ENCODE results near the gene PODN. TPM values are rescaled to one million over a fixed set of nuclear protein-coding genes. Genes with fewer than 3 reads are reported as not detected.

Gene PODN
- total RNA-seq, 1 experiment from 2014 or later: not detected

DNA sequence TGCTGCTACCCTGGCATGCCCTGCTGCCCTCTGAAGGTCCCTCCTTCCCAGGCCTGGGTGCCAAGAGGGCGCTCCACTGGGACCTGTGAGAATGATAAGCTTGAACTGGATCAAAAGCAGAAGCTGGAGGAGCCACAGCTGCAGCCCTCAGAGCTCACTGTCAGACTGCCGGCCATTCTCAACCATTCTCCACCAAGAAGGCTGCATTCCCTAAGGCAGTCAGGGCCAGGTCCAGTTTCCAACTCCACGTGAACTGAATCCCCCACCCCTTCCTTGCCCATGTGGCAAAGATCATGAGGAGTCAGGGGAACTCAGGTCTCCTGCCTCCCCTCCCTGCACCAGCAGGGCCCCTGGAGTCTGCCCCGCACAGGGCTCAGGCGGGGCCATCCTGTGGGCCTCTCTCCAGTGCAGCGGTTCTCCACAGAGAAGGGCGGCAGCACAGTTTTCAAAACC lies 61.0 kb downstream of the PODN start:
- no peaks in the 10 kb centered on the region for H3K36me3 Mint-ChIP-seq (ENCODE audit: insufficient read depth, unreplicated experiment)
- no peaks in the 10 kb centered on the region for H3K27me3 ChIP-seq (replicated peaks; ENCODE audit: control insufficient read depth, insufficient read depth, low read length)
- no peaks in the 10 kb centered on the region for H3K4me1 Mint-ChIP-seq (ENCODE audit: low read depth, unreplicated experiment)
- no TSS peak for BruUV-seq (replicated peaks)
- H3K27me3 Mint-ChIP-seq (ENCODE audit: insufficient read depth, unreplicated experiment): no peaks in the 10 kb centered on the region
- TF ChIP-seq, protein P1, sequence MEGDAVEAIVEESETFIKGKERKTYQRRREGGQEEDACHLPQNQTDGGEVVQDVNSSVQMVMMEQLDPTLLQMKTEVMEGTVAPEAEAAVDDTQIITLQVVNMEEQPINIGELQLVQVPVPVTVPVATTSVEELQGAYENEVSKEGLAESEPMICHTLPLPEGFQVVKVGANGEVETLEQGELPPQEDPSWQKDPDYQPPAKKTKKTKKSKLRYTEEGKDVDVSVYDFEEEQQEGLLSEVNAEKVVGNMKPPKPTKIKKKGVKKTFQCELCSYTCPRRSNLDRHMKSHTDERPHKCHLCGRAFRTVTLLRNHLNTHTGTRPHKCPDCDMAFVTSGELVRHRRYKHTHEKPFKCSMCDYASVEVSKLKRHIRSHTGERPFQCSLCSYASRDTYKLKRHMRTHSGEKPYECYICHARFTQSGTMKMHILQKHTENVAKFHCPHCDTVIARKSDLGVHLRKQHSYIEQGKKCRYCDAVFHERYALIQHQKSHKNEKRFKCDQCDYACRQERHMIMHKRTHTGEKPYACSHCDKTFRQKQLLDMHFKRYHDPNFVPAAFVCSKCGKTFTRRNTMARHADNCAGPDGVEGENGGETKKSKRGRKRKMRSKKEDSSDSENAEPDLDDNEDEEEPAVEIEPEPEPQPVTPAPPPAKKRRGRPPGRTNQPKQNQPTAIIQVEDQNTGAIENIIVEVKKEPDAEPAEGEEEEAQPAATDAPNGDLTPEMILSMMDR (IDR thresholded peaks at IDR 0.05; ENCODE audit: insufficient read depth in 1 of 2, low read depth in 1 of 2, low read length in 1 of 2, severe bottlenecking in 1 of 2, unreplicated experiment in 1 of 2): no peak
- intact Hi-C loops (cut with micrococcal nuclease; ENCODE audit: unreplicated experiment): loop anchor here (5.0 kb wide), 1 partner anchor 59 kb away; no protein-coding TSS in a partner anchor
- no peak overlapping the region for H3K4me3 ChIP-seq (ENCODE audit: low read depth, low read length)
- no peaks in the 10 kb centered on the region for H3K9me3 ChIP-seq
- no peaks in the 10 kb centered on the region for H3K36me3 ChIP-seq (ENCODE audit: control insufficient read depth, insufficient read depth, low read length)
- no peaks in the 10 kb centered on the region for H3K9me3 Mint-ChIP-seq (ENCODE audit: unreplicated experiment)
- no peak overlapping the region for H3K4me3 Mint-ChIP-seq (ENCODE audit: unreplicated experiment)
- POLR2A ChIA-PET: no interaction called here
- peaks cover 15% of the 10 kb centered on the region for H3K4me1 ChIP-seq
- no peak for DNase-seq
- H3K27ac Mint-ChIP-seq (ENCODE audit: unreplicated experiment): no peak overlapping the region
- CTCF ChIA-PET: no interaction called here

DNA sequence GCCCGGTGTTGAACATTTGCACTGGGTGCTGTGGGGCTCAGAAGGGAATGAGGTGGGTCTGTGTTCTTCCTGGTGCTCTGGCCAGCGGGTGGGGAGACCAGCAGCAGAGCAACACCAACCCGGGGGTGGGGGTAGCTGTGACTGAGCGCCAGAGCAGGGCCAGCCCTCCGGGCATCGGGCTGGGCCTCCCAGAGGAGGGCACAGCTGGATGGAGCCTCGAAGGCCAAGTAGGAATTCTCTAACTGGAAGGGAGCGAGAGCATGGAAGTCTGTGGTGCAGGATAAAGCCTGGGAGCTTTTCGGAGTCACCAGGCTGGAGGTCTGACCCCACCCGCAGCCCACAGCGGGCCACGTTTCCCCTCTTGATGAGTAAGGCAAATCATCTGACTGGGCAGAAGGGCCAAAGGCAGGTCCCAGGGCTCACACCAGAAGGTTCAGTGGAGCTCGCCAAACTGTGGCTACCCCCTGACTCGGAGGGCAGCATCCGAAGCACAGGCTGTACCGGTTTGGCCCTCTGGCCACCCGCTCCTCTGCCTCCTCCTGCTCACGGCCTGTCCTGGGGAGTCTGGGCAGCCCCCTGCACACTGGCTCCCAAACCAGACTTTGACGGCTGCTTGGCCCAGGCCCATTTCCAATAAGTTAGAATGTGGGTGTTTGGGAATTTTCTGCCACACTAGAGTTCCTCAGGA lies 61.6 kb downstream of the PODN start:
- BruUV-seq (replicated peaks): no TSS peak
- no peaks in the 10 kb centered on the region for H3K36me3 ChIP-seq (ENCODE audit: control insufficient read depth, insufficient read depth, low read length)
- H3K4me1 ChIP-seq: peaks cover 13% of the 10 kb centered on the region
- Mint-ChIP-seq H3K36me3 (ENCODE audit: insufficient read depth, unreplicated experiment) (no peaks in the 10 kb centered on the region), H3K27me3 (ENCODE audit: insufficient read depth, unreplicated experiment) (no peaks in the 10 kb centered on the region), H3K27ac (ENCODE audit: unreplicated experiment) (no peak overlapping the region), H3K9me3 (ENCODE audit: unreplicated experiment) (no peaks in the 10 kb centered on the region), H3K4me3 (ENCODE audit: unreplicated experiment) (no peak overlapping the region), H3K4me1 (ENCODE audit: low read depth, unreplicated experiment) (no peaks in the 10 kb centered on the region)
- no peak overlapping the region for H3K4me3 ChIP-seq (ENCODE audit: low read depth, low read length)
- CTCF ChIA-PET: no interaction called here
- no peak for DNase-seq
- intact Hi-C loops (cut with micrococcal nuclease; ENCODE audit: unreplicated experiment): loop anchor here (5.0 kb wide), 1 partner anchor 59 kb away; no protein-coding TSS in a partner anchor
- TF ChIP-seq, protein P1 (IDR thresholded peaks at IDR 0.05; ENCODE audit: insufficient read depth in 1 of 2, low read depth in 1 of 2, low read length in 1 of 2, severe bottlenecking in 1 of 2, unreplicated experiment in 1 of 2): no peak
- H3K9me3 ChIP-seq: no peaks in the 10 kb centered on the region
- POLR2A ChIA-PET: no interaction called here
- no peaks in the 10 kb centered on the region for H3K27me3 ChIP-seq (replicated peaks; ENCODE audit: control insufficient read depth, insufficient read depth, low read length)

DNA sequence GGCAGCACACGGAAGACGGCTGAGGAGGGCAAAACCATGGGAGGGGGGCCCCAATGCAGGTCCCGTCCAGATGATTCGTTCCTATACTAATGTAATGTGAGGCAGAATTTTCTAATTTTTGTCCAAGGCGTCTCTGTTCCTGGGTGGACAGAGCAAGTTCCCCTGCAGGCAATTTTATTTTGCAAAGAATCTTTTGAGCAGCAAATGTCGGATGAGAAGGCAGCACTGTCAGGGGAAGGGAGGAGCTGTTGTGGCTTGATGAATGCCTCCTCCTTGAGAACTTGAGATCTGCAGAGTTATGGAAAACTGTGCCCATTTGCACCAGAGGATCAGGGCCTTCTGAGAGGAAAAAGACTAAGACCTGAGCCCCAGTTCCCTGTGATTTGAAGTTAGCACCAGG lies 63.1 kb downstream of the PODN start:
- no peaks in the 10 kb centered on the region for H3K9me3 ChIP-seq
- H3K36me3 Mint-ChIP-seq (ENCODE audit: insufficient read depth, unreplicated experiment): no peaks in the 10 kb centered on the region
- no peaks in the 10 kb centered on the region for H3K9me3 Mint-ChIP-seq (ENCODE audit: unreplicated experiment)
- BruUV-seq (replicated peaks): no TSS peak
- ChIA-PET CTCF (no interaction called here), POLR2A (no interaction called here)
- H3K4me1 Mint-ChIP-seq (ENCODE audit: low read depth, unreplicated experiment): no peaks in the 10 kb centered on the region
- intact Hi-C loops (cut with micrococcal nuclease; ENCODE audit: unreplicated experiment): no loop called here
- no peak overlapping the region for H3K4me3 Mint-ChIP-seq (ENCODE audit: unreplicated experiment)
- no peaks in the 10 kb centered on the region for H3K27me3 ChIP-seq (replicated peaks; ENCODE audit: control insufficient read depth, insufficient read depth, low read length)
- no peak overlapping the region for H3K4me3 ChIP-seq (ENCODE audit: low read depth, low read length)
- no peaks in the 10 kb centered on the region for H3K36me3 ChIP-seq (ENCODE audit: control insufficient read depth, insufficient read depth, low read length)
- no peak for DNase-seq
- TF ChIP-seq, protein P1 (IDR thresholded peaks at IDR 0.05; ENCODE audit: insufficient read depth in 1 of 2, low read depth in 1 of 2, low read length in 1 of 2, severe bottlenecking in 1 of 2, unreplicated experiment in 1 of 2): no peak
- no peak overlapping the region for H3K27ac Mint-ChIP-seq (ENCODE audit: unreplicated experiment)
- H3K27me3 Mint-ChIP-seq (ENCODE audit: insufficient read depth, unreplicated experiment): no peaks in the 10 kb centered on the region
- peaks cover 13% of the 10 kb centered on the region for H3K4me1 ChIP-seq
